K562 (cell line): ENCODE data around the gene DLAT. TPM values are rescaled to one million over a fixed set of nuclear protein-coding genes. Genes with fewer than 3 reads are reported as not detected.

Experiments used
- ATAC-seq: fragments of 200-7000 bp; cut with Tn5 transposase; 3 replicates; pipeline ENCODE4 v1.9.1; 2020; ENCODE audit warnings: moderate library complexity
- BruUV-seq: library from RNA; stranded (reverse); fragments of 400-500 nt; replicated peaks from 2 replicates; lab custom pipeline; 2021; lab: Mats Ljungman, UMichigan
- CTCF ChIA-PET: fragments of 300-600 bp; formaldehyde crosslinking; extraction: SDS; loops from one replicate; lab custom pipeline; 2021; ENCODE audit warnings: low intra/inter-chr PET ratio; lab: Yijun Ruan, JAX
- POLR2A ChIA-PET: fragments of 300-600, 350-650 bp; sonication (Branson Sonifier 250); formaldehyde crosslinking; extraction: SDS; loops from one replicate; lab custom pipeline; 2021; ENCODE audit warnings: antibody characterized with exemption, inconsistent platforms; lab: Yijun Ruan, JAX
- DNase-seq, 4 experiments: peaks; one replicate each; pipeline versions ENCODE4 v3.0.0 to v3.0.0-alpha.2; 2011 to 2018; ENCODE audit warnings: low spot score in 3 of 4, mixed read lengths in 3 of 4; ENCODE audit errors: extremely low read depth in 1 of 4
- FAIRE-seq: peaks from 2 replicates; lab custom pipeline; 2011; peaks lifted over from hg19 to GRCh38; lab: Jason Lieb, UNC
- H2AFZ ChIP-seq: 2 replicates; pipeline ENCODE4 v1.6.0; 2011; ENCODE audit warnings: low read depth, low read length, control low read depth, inconsistent platforms
- H3K27ac ChIP-seq: fragments of 200-600 bp; 3 replicates; pipeline ENCODE4 v1.8.0; 2011; ENCODE audit warnings: low read depth, mild to moderate bottlenecking, control low read depth, inconsistent platforms, low read length, moderate library complexity, mixed read lengths; ENCODE audit errors: extremely low read depth
- H3K27me3 ChIP-seq, 2 experiments: fragments of 300-600 bp in 1 of 2; 2 replicates in 1 of 2; 3 replicates in 1 of 2; pipeline versions ENCODE4 v1.6.0 to v1.8.0; 2011; ENCODE audit warnings: inconsistent platforms in 2 of 2, low read length in 2 of 2, mild to moderate bottlenecking in 1 of 2, mixed read lengths in 1 of 2, moderate library complexity in 1 of 2; ENCODE audit not compliant: control insufficient read depth in 2 of 2, insufficient read depth in 2 of 2
- H3K36me3 ChIP-seq: fragments of 300-600 bp; 3 replicates; pipeline ENCODE4 v1.8.0; 2011; ENCODE audit warnings: mild to moderate bottlenecking, low read length, inconsistent platforms; ENCODE audit not compliant: control insufficient read depth, insufficient read depth
- H3K4me1 ChIP-seq, 2 experiments: fragments of 200-600 bp in 1 of 2; replicated peaks in 1 of 2; 2 replicates in 1 of 2; 3 replicates in 1 of 2; pipeline versions ENCODE4 v1.5.1 to v1.8.0; 2011; ENCODE audit warnings: inconsistent platforms in 2 of 2, low read length in 2 of 2, mild to moderate bottlenecking in 1 of 2, mixed read lengths in 1 of 2, moderate library complexity in 1 of 2; ENCODE audit not compliant: control insufficient read depth in 2 of 2, insufficient read depth in 2 of 2
- H3K4me2 ChIP-seq: 2 replicates; pipeline ENCODE4 v1.6.1; 2011; ENCODE audit warnings: low read length, control low read depth, inconsistent platforms, mixed read lengths; ENCODE audit not compliant: insufficient read depth
- H3K4me3 ChIP-seq: fragments of 200-600 bp; sonication (generic), shearing (Covaris generic); 2 replicates; pipeline ENCODE4 v1.5.1; 2016; ENCODE audit warnings: control low read depth, inconsistent platforms
- H3K79me2 ChIP-seq: fragments of 200-600 bp; 3 replicates; pipeline ENCODE4 v1.8.0; 2011; ENCODE audit warnings: low read length, inconsistent platforms; ENCODE audit not compliant: control insufficient read depth, insufficient read depth
- H3K9ac ChIP-seq, 2 experiments: 2 replicates each; pipeline versions ENCODE4 v1.6.0 to v1.6.1; 2011; ENCODE audit warnings: low read depth in 2 of 2, low read length in 2 of 2, control low read depth in 1 of 2, inconsistent platforms in 1 of 2, mild to moderate bottlenecking in 1 of 2, mixed read lengths in 1 of 2; ENCODE audit not compliant: insufficient read depth in 1 of 2
- H3K9me1 ChIP-seq: one replicate; pipeline ENCODE4 v1.6.0; 2011; ENCODE audit warnings: inconsistent platforms, mild to moderate bottlenecking, low read length, moderate library complexity; ENCODE audit not compliant: control insufficient read depth, insufficient read depth
- H3K9me3 ChIP-seq: replicated peaks from 2 replicates; pipeline ENCODE4 v1.5.1; 2011; ENCODE audit warnings: low read depth, low read length, inconsistent platforms; ENCODE audit not compliant: control insufficient read depth, insufficient read depth
- H4K20me1 ChIP-seq: replicated peaks from 2 replicates; pipeline ENCODE4 v1.6.1; 2011; ENCODE audit warnings: low read length, inconsistent platforms, mixed read lengths; ENCODE audit not compliant: control insufficient read depth, insufficient read depth
- CBX5 ChIP-seq: IDR thresholded peaks from 2 replicates; pipeline ENCODE4 v1.6.1; 2014; ENCODE audit warnings: low read depth, borderline replicate concordance
- CREB3L1 ChIP-seq: fragments of 450-650 bp; IDR thresholded peaks from 2 replicates; pipeline ENCODE4 v1.6.1; 2014; ENCODE audit warnings: low read depth, mild to moderate bottlenecking, moderate library complexity, borderline replicate concordance
- CREM ChIP-seq: IDR thresholded peaks from 2 replicates; pipeline ENCODE4 v1.6.1; 2014; ENCODE audit warnings: antibody characterized with exemption, low read depth
- CSDE1 ChIP-seq, 2 experiments: fragments of 450-650 bp; IDR thresholded peaks; 2 replicates each; pipeline ENCODE4 v1.6.1; 2016; ENCODE audit warnings: mild to moderate bottlenecking in 1 of 2
- ERF ChIP-seq: fragments of 450-650 bp; formaldehyde crosslinking; IDR thresholded peaks from 2 replicates; pipeline ENCODE4 v1.4.0; 2020; ENCODE audit warnings: mild to moderate bottlenecking, mixed read lengths
- FOXM1 ChIP-seq, 2 experiments: fragments of 450-650 bp in 1 of 2; sonication (generic) in 1 of 2; formaldehyde crosslinking in 1 of 2; IDR thresholded peaks; 2 replicates each; pipeline versions ENCODE4 v1.6.1 to v1.9.0; 2017 to 2022; ENCODE audit warnings: low read depth in 2 of 2, mild to moderate bottlenecking in 2 of 2, missing genetic modification reagents in 1 of 2, moderate library complexity in 1 of 2
- HCFC1 ChIP-seq: IDR thresholded peaks from 2 replicates; pipeline ENCODE4 v1.6.1; 2012; ENCODE audit warnings: low read depth, low read length, improper control_type of control experiment
- MYNN ChIP-seq, 2 experiments: sonication (generic); formaldehyde crosslinking in 1 of 2; IDR thresholded peaks; 2 replicates each; pipeline versions ENCODE4 v1.5.0 to v1.6.1; 2016 to 2020; ENCODE audit warnings: antibody characterized with exemption in 1 of 2, missing genetic modification reagents in 1 of 2
- NFATC3 ChIP-seq: fragments of 450-650 bp; IDR thresholded peaks from 2 replicates; pipeline ENCODE4 v1.6.1; 2017; ENCODE audit warnings: mild to moderate bottlenecking
- NR1H2 ChIP-seq: sonication (generic); formaldehyde crosslinking; IDR thresholded peaks from 2 replicates; pipeline ENCODE4 v1.4.0; 2020; ENCODE audit warnings: mild to moderate bottlenecking, missing genetic modification reagents
- NR4A1 ChIP-seq, 2 experiments: fragments of 250-450 bp in 1 of 2; fragments of 450-650 bp in 1 of 2; sonication (Bioruptor Pico) in 1 of 2; IDR thresholded peaks; 2 replicates each; pipeline versions ENCODE4 v1.4.0 to v1.6.1; 2016 to 2020; ENCODE audit warnings: mild to moderate bottlenecking in 2 of 2, missing compliant biosample characterization in 1 of 2, missing genetic modification characterization in 1 of 2, moderate library complexity in 1 of 2
- PURB ChIP-seq: sonication (generic); formaldehyde crosslinking; IDR thresholded peaks from 2 replicates; pipeline ENCODE4 v1.9.0; 2021; ENCODE audit warnings: low read depth, mild to moderate bottlenecking, missing genetic modification reagents
- SMARCE1 ChIP-seq: fragments of 450-650 bp; IDR thresholded peaks from 2 replicates; pipeline ENCODE4 v1.7.1; 2016; ENCODE audit warnings: mild to moderate bottlenecking
- ZBTB9 ChIP-seq: fragments of 450-650 bp; formaldehyde crosslinking; IDR thresholded peaks from 2 replicates; pipeline ENCODE4 v1.4.0; 2020; ENCODE audit warnings: mild to moderate bottlenecking, moderate library complexity
- ZNF408 ChIP-seq: fragments of 250-450 bp; sonication (Bioruptor Pico); IDR thresholded peaks from 2 replicates; pipeline ENCODE4 v1.4.0; 2020; ENCODE audit warnings: low read depth, mild to moderate bottlenecking, moderate library complexity
- WGBS: fragments of 100-300 bp; shearing (Covaris generic); methylation state at CpG from one replicate; pipeline ENCODE4 v1.1.6; 2016; ENCODE audit warnings: low coverage, mixed read lengths; ENCODE audit not compliant: insufficient coverage; ENCODE audit errors: missing lambda C conversion rate; 5-methylcytosine and 5-hydroxymethylcytosine counted together
- in situ Hi-C: fragments of 300-500 bp; cut with MboI; formaldehyde crosslinking; loops from 4 replicates; pipeline ENCODE4 v1.15.0; 2018; ENCODE audit warnings: inconsistent platforms, mixed read lengths
- intact Hi-C: fragments of 100-400 bp; cut with micrococcal nuclease; formaldehyde crosslinking; loops from 2 replicates; pipeline ENCODE4 v1.14.2; 2022
- polyA plus RNA-seq, 8 experiments: library from polyadenylated mRNA; depleted of rRNA in 4 of 8; stranded (reverse) in 5 of 8; unstranded in 3 of 8; fragments of >200 nt; fragmentation: Nextera tagmentation in 2 of 8; fragmentation: Illumina TruSeq in 1 of 8; extraction: Ambion mirVana in 2 of 8; extraction: Trizol in 1 of 8; gene quantifications; 2 replicates each; pipeline versions ENCODE4 v1.2.1 to v1.2.3, GENCODE V29; 2011 to 2014; ENCODE audit warnings: inconsistent platforms in 1 of 8, missing spikeins in 1 of 8
- total RNA-seq, 7 experiments: library from RNA; depleted of rRNA in 6 of 7; stranded (reverse); fragments of >200 nt in 6 of 7; fragmentation: Illumina TruSeq in 2 of 7; extraction: Trizol in 2 of 7; gene quantifications; 2 replicates each; pipeline versions ENCODE4 v1.2.1 to v1.2.3, GENCODE V29; 2011 to 2021; ENCODE audit warnings: low replicate concordance in 1 of 7
- TF ChIP-seq, protein P1 (sequence below), 2 experiments: IDR thresholded peaks; 2 replicates each; pipeline ENCODE4 v1.6.1; 2011; ENCODE audit warnings: borderline replicate concordance in 1 of 2, control low read depth in 1 of 2, low read depth in 1 of 2, low read length in 1 of 2, mild to moderate bottlenecking in 1 of 2, mixed read lengths in 1 of 2, moderate library complexity in 1 of 2; ENCODE audit not compliant: insufficient read depth in 1 of 2, insufficient read length in 1 of 2, poor library complexity in 1 of 2, severe bottlenecking in 1 of 2; ENCODE audit errors: extremely low read depth in 1 of 2

DLAT gene
- total and polyA plus RNA-seq, 9 of the 15 experiments (the other 6 are each of a cell fraction or from before 2014, with no cell fraction given) = 41.7 to 152 (median 105) TPM

- no peak for TF ChIP-seq ZBTB9 (CRISPR knock-in tag)
These were observed 2.1 kb upstream of the DLAT start (continued) for GRCh38 chr11:112023104-112023503.

DNA sequence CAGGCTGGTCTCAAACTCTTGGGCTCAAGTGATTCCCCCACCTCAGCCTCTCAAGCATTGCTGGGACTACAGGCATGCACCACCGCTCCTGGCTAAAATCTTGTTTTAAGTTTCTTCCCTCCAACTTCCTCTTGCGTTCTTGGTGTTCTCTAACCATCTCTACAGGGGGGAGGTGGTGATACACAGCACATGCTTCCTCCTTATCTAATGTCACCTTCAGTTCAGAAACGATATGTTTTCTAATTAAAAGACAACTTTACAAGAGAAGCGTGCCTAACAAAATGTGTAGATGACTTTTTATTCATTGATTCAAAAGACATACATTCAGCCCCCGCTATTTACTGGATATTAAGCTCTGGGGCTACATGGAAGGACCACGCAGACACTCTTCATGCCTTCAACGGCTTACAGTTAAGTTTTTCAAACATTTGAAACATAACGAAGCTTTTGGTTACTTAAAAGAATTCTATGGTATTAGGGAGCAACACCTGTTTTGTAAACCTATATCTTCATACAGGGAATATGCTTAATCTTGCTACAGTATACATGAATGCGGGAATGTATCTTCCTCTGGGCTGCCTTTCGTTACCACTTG is 933 bp upstream of the DLAT start:
- Histone ChIP-seq H3K9me3 (no peaks in the 10 kb centered on the region), H3K4me2 (peak overlapping the region; percentile 94), H3K27ac (peak overlapping the region; percentile 87), H3K36me3 (peaks cover 30% of the 10 kb centered on the region), H3K79me2 (peaks cover 37% of the 10 kb centered on the region), H3K9me1 (no peaks in the 10 kb centered on the region), H2AFZ (peak overlapping the region; percentile 99), H3K4me3 (peak overlapping the region; percentile 89), H4K20me1 (no peaks in the 10 kb centered on the region), H3K27me3 (no peaks in the 10 kb centered on the region), H3K9ac (peak overlapping the region; percentile 90 to 96), H3K4me1 (peaks cover 6 to 13% of the 10 kb centered on the region in 2 experiments; a peak in 3 of 5 replicates)
- ChIA-PET POLR2A (interaction anchor here (0.7 to 1.5 kb wide), 3 partner anchors 9 to 169 kb away, joined by 3 to 4 read pairs (median 3); partner anchors contain the start of gene HSPB2), CTCF (no interaction called here)
- peak; percentile 69 for FAIRE-seq
- WGBS = 0% methylated on average over 10 of the region's 10 CpGs
- ATAC-seq = peak; percentile 45
- intact Hi-C loops (loop anchor here (1.0 to 2.0 kb wide), 3 partner anchors 41 to 145 kb away; partner anchors contain the start of genes CFAP68 and FDXACB1), in situ Hi-C loops (no loop called here)
- peak; percentile 29 to 69 (median 46) for DNase-seq
- TSS peak; percentile 87 for BruUV-seq
- TF ChIP-seq MYNN (IDR thresholded peaks at IDR 0.05) (no peak), MYNN (CRISPR knock-in tag; IDR thresholded peaks at IDR 0.05) (no peak), NR1H2 (CRISPR knock-in tag) (no peak), ERF (CRISPR knock-in tag) (no peak), FOXM1 (IDR thresholded peaks at IDR 0.05; ENCODE audit: low read depth) (peak; percentile 89), FOXM1 (CRISPR knock-in tag; IDR thresholded peaks at IDR 0.05; ENCODE audit: low read depth) (no peak), SMARCE1 (no peak), ZNF408 (CRISPR knock-in tag) (no peak), CREM (no peak), HCFC1 (no peak), PURB (no peak), CSDE1 (IDR thresholded peaks at IDR 0.05) (peak in 1 of 2 experiments; percentile 53; a peak in 1 of 4 replicates), CREB3L1 (no peak), CBX5 (no peak), NFATC3 (no peak), NR4A1 (CRISPR knock-in tag; IDR thresholded peaks at IDR 0.05) (no peak), NR4A1 (tag; IDR thresholded peaks at IDR 0.05) (no peak)
- TF ChIP-seq, protein P1, sequence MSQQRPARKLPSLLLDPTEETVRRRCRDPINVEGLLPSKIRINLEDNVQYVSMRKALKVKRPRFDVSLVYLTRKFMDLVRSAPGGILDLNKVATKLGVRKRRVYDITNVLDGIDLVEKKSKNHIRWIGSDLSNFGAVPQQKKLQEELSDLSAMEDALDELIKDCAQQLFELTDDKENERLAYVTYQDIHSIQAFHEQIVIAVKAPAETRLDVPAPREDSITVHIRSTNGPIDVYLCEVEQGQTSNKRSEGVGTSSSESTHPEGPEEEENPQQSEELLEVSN (IDR thresholded peaks at IDR 0.05; ENCODE audit: borderline replicate concordance in 1 of 2, extremely low read depth in 1 of 2, insufficient read depth in 1 of 2, insufficient read length in 1 of 2, low read depth in 1 of 2, low read length in 1 of 2, poor library complexity in 1 of 2, severe bottlenecking in 1 of 2) = peak in 1 of 2 experiments; percentile 24
